HK-2 (cell line): Measurements from ENCODE around the gene KCNJ1.

Experiments
- DNase-seq: peaks from one replicate; pipeline ENCODE4 v3.0.0-alpha.2; 2018; ENCODE audit not compliant: unreplicated experiment

The KCNJ1 gene

DNA sequence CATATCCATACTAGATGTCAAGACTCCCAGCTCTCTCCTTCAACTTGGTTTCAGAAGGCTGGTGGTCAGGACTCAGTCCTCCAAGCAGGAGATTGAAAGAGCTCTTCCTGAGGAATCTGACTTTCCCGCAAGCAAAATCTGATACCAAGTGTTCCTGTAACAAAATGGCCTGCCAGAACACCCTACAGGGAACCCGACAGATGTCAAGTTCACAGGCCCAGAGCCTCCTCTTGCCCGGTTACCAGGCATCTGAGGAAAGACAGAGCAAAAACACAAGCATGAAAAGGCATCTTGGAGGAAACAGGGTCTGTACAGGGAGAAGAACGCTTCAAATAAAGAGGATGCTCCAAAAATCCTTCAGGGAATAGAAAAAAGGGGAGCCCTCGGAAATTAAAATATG, 15.4 kb upstream of the KCNJ1 start:
- no peak for DNase-seq

DNA sequence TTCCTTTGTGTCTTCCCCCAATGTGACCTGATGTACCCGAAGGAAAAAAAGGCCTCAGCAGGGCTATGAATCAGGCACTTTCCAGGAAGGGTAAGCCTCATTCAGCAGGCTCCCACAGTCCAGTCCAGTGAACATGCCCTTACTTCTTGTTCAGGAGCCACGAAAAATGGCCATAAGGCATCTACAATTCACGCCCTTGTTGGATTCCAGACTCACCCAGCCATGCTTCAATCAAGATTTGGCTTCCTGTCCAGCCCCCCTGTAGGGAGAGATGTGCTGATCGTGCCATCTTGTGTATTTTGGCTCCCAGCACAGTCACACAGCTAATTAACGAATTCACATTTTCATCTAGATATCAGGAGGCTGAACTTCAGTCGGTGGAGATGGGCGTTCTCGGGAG, 14.1 kb upstream of the KCNJ1 start:
- no peak for DNase-seq

DNA sequence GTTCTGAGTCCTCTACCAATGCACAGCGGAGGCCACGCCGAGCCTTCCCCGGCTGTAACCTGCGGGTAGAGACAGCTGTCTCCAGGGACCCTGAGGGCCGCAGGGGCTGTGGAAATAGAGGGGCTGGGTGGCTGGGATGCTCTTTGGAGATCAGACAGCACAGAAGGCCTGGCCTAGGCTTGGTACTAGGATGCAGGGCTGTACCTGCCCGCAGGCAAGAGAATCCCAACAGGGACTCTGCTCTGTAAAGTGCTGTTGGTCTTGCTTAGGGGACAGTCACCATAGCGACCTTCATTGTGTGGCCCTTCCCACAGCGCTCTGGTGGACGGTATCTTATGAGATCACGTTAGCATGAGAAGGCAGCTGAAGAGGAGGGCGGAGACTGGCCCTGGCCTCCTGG, 12.7 kb upstream of the KCNJ1 start:
- no peak for DNase-seq

DNA sequence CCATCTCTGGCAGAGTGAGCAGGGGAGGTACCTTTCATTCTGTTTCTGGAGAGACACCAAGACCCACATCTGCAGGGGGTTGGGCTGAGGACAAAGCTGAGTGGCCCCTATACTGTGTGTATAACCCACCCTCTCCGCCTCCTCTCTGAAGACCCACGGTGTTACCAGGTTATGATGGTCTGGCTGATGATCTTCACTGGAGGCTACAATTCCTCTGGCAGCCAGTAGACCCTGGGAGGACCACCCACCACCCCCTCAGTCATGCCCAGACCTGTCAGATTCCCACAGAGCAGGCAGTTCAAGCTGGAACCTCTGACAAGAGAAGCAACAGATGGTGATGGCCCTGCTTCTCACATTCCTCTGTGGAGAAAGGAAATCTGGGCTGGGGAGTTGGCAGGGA, 11.4 kb upstream of the KCNJ1 start:
- no peak for DNase-seq

DNA sequence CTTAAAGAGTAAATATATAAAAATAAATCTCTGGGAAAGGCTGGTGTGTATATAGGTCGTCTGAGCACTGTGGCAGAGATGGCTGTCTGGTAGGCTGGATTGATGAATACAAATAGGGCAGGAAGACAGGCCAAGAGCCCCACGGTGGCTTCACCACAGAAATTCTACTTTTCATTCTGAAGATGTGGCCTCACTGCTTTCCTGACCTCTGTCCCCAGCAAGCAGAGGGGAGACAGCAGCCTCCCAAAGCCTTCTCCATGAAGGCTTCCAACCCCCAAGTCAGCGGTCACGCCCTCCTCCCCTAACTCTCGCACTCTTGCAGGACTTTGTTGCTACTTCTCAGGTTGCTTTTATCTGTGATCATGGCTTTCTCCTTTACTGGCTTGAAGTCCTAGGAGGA, 10.6 kb upstream of the KCNJ1 start:
- no peak for DNase-seq

DNA sequence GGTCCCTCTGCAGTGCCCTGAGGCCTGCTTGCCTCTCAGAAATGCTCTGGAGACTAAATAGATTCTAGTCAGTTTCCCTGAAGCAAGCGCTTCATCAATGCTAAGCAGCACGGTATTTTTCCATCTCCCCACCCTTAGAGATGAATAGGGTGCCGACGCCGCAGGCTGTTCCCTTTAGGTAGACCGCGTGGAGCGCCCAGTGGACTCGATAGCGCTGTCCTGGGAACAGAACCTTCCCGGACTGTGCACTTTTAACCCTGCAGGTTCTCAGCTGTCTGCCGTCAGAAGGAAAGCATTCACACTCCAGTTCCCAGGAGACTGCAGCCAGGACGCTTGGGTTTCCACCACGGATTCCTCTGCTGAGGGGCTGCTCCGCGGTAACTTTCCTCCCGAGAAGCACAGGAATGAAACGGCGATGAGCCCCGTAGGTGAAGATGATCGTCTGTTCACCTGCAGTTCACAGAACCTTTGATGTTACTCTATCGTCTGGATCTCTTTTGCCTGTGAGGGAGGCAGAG, 9.1 kb upstream of the KCNJ1 start:
- DNase-seq = no peak

DNA sequence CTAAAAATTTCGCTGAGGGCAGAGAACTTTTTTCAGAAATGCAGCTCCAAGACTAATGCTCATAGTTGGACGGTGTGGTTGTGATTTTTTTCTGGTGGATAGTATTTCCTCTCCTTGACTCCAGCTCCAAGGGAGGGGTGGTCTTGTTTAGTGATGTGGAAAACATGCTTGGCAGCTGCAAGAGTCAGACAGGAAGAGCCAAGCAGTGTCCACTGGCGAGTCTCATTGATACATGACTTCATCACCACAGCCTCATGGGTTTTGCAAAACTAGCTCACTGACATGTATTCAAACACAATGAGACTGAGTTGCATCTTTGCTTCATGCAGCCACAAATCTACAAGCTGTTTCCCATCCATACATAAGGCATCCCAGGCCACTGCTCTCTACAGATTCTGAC, 7.3 kb upstream of the KCNJ1 start:
- no peak for DNase-seq

DNA sequence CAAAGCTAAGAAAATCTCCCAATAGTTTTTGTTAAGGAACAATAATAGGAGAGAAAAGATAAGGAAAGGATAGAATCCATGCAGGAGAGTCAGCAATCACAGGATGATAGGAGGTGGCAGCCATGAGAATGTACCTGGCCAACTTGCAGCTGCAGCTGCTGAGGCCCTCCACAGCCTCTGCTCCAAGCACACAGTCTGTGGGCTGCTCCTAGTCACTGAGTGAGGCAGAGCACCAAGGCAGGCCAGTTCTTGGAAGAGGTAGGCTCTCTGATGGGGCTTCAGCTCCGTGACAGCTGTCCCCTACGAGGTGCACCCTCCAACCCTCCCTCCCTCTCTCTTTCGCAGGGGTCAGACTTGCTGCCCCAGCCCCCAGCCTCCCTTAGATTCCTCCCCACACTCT, 5.5 kb upstream of the KCNJ1 start:
- no peak for DNase-seq

DNA sequence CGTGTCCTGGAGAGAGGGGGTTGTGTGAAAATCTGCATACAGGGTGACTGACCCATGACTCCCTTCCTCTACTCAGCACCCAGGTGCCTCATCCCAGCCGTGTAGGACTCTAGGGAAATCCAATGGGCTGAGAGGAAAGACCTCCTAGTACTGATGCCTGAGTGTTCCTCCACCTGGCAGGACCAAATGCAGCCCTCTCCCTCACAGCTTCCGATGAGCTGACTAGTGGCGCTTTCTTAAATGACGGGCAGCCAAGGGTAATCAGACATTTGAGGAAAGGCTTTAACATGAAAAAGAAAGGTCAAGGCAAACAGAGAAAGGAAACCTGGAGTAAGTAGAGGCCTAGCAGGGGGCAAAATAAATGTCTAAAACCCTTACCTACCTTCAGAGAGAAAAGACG, 5.0 kb upstream of the KCNJ1 start:
- no peak for DNase-seq

DNA sequence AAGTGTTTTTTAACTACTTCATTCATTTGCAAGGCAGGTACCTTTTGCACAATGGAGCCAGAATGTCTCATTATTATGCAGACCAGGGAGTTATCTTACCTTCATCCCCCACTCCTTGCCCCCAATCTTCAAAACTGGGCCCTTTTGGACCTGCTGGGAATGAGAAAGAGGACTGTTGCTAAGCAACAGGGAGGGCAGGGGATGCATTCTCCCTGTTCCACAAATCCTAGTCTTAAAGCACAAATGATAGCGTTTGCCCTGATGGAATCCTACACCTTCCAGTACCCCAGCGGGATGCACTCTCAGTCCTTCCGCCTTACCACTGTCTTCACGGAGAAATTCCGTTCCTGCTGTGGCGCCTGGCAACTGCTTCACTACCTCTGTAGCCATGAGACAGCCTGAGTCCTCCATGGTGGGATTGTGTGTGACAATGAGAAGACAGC, 4.1 kb upstream of the KCNJ1 start:
- no peak for DNase-seq

DNA sequence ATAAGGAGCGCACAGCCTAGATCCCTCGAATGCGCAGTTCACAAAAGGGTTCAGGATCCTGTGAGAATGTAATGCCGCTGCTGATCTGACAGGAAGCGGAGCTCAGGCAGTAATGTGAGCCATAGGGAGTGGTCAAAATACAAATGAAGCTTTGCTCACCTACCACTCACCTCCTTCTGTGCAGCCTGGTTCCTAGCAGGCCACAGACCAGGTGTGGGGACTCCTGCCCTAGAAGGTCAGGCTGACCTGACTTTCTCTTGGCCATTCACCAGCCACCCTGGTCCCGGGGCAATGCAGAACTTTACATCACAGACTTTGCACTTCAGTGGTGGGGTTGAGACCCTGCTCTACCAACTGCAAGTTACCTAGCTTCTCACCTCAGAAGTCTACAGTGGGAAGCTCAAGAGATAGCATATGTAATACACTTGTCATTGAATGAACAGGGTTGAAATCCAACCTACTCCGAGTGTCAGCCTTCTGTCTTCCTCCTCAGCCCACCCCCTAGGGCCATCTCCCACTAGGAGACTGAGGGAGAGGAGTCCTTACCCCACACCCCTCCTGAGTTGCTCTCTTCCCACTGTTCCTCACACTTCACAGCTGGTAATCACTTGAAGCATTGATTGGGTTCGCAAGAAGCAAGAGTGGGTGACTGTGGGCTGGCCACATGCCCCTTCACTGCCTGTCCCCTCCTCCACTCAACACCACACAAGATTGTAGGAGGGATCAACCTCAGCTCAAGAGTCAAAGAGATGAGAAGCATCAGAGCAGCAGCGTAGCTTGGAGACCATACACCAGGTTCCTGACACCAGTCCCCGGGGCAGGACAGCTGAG, 2.0 kb upstream of the KCNJ1 start:
- no peak for DNase-seq

DNA sequence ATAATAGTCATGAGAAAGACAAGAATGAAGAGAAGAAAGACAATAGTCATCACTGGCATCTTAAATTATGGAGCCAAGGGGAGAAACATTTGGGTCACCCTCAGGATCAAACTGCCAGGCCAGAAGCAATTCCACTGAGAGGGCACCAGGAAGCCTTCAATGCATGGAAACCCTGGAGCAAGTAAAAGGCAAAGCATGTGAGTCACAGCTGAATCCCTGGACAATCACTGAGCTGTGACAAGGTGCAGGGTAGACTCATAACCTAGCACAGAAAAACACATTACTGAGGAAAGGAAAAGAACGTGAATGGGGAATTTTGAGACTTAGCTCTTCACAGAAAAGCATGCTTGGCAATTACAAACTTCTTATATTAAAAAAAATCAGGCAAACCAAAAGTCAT, 1.6 kb downstream of the KCNJ1 start:
- DNase-seq = peak; percentile 7

DNA sequence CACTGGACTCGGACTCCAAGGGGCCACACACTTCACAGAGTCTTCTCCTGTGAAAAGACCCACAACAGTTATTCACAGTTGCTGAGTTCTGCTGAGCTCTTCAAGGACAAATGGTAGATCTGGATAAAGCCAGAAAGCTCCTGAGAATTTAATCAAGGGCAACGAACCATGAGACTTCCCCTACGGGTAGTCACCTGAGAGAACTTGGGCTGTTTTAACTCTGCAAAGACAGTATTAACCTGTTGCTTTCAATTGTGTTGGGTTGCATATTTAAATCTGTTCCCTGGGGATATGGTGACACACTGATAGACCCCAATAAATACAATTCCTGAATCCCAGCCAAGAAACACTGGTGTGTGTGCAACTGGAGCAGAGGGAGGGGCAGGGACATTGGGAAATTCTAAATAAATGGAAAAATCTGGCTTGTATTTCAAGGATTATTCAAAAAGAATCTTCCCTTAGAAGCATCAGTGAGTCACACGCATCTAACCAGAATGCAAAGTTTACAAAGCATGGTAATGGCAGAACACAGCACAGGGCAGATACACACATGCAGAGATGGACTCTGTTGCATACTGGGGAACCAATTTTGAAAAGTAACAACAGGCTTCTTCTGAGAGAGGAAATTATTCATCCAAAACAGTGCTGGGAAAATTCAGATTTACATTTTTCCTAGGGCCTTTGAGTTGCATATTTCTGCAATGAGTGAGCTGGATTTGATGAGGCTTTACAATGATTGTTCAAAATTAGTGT, 4.0 kb downstream of the KCNJ1 start:
- no peak for DNase-seq

DNA sequence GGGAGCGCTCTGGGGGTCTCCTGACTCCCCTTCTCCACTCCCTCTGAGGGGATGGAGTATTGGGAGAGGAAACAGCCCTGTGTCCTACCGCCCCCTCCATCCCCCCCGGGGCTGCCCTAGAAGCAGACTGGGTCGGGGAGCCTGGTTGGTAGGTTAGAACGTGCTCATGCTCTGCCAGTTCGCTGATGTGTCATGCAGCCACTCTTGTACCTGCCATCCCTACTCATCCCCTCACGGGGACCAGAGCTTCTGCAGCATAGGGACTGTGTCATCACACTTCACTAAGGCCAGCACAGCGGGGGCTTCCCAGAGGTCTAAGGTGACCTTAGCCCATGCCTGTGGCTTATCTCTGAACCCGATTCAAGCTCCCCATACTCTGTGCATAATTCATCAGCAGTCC, 4.7 kb downstream of the KCNJ1 start:
- no peak for DNase-seq

DNA sequence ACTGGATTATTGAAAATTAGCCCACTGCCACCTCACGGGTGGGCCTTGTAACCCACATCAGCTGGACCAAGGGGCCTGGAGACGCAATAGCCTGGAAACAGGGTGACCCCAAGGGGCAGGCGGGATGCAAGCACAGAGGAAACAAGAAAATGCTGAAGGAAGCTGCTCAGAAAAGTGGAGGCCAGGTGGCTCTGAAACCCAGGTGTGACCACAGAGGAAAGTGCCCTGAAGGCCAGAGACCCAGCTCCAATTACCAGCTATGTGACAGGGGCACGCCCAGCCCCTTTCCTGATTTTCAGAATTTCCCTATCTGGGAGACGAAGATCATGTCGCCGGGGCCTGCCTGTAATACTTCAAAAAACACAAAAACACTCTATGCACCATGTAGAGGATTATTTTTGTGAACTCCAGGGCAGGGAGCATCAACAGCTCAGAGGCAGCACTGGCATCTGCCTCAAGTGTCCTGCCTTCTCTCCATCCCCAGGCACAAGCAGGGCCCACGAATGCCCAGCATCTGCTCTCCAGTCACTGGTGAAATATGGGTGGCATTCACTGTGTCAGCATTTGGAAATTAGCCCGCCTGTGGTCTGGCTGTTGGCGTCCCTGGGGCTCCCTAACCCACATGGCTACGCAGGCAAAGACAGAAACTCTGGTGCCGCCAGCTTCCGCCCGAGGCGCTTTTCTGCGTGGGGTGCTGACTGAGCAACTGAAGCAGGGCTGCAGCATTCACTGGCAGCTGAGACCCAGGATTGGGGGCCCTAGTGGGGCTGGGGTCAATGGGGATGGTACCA, 6.3 kb downstream of the KCNJ1 start:
- no peak for DNase-seq

DNA sequence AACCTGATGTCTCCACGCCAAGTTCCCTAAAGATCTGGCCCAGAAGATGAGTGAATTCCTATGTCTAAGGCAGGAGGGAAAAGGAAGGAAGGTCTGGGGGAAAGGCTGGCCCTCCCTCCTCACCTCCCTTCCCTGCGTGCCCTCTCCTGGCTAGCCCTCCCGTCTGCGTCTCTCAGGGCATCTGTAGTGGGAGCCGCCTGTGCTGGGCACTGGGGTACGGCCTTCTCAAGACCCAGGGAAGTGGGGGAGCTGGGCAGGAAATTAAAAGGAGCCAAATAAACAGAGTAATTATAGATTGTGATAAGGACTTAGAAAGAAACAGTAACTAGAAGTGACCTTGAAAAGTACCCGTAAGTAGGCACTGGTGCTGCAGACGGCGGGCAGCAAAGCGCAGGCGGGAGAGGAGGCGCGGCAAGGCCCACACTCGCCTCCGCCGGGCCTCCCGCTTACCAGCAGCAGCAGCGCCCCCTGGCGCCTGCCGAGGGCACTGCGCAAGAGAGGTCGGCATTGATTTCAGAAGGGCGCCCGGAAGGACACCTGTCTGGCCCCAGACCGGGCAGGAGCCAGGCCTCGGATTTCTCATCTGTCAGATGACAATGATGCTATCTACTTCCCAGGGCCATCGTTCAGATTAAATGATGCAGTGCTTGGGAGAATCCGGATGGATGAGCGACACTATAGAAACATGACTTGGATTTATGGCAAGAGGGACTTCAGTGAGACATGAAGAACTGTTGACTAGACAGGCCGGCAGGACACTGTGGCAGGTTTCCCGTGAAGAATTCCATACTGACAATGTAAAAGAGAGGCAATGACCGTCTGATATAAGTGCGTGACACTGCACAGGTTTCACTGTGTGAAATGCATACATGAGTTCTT, 7.3 kb downstream of the KCNJ1 start:
- DNase-seq = peak; percentile 32

DNA sequence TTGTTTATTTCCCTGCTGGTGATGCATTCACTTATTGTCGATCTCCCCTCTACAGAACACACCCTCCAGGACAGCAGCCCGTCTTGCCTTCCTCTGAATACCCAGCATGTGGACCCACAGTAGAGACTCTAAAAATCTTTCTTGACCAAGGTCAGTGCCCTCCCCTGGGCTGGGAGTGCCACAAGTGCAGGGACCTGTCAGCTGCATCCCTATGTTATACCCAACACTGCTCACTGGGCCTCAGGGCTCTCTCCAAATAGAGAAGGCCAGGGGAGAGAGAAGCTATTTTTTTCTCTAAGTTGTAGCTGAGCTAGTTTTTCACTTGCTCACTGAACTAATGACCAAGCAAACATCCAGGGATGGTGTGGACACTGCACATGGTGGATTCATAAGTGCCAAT, 9.8 kb downstream of the KCNJ1 start:
- no peak for DNase-seq

DNA sequence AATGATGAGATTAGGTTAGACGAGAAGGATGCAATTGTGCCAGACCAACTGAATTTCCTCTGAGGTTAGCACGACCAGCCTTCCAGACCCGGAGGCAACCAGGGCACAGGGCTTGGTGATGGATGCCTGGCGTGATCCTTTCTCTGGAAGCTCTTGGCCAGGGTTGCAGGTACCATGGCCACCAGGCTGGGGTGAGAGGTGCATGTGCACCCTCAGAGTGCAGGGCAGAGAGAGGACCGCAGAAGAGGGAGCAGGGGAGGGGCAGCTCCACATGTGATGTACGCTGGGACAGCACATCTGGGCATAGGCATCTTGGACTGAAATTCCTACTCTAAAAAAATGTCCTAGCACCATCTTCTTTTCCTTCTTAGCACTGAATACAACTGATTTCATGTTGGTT, 10.9 kb downstream of the KCNJ1 start:
- no peak for DNase-seq

DNA sequence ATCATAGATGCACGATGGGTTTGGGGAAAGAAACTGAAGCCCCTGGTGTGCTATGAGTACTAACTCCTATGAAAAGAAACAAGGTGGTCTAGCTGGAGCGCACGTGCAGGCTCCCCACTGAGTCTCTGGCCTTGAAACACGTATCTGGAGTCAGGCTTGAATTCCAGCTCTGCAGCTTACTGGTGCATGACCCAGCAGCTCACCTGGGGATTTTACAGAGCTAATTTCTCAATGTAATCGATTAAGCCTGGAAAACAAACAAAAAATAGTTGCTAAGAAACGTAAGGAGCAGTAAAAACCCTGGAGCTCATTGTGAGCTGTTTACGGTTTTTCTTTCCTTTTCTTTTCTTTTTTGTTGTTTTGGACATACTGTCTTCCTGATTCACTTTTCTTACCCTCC, 12.3 kb downstream of the KCNJ1 start:
- DNase-seq = no peak

DNA sequence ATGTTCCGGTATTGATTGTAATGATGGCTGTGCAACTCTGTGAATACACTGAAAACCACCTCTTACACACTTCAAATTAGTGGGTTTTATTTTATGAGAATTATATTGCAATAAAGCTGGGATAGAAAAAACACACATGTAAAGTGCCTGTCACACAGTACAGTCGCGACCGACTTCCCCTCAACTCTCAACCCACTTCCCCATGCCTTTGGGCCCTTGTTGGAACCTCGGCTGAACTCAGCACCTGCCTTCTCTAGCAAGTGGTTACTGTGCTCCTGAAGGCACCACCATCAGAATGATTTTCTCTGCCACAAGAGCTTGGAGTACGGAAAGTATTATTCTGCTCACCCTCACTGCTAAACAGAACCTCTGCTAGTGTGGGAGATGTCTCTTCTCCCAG, 13.5 kb downstream of the KCNJ1 start:
- no peak for DNase-seq

DNA sequence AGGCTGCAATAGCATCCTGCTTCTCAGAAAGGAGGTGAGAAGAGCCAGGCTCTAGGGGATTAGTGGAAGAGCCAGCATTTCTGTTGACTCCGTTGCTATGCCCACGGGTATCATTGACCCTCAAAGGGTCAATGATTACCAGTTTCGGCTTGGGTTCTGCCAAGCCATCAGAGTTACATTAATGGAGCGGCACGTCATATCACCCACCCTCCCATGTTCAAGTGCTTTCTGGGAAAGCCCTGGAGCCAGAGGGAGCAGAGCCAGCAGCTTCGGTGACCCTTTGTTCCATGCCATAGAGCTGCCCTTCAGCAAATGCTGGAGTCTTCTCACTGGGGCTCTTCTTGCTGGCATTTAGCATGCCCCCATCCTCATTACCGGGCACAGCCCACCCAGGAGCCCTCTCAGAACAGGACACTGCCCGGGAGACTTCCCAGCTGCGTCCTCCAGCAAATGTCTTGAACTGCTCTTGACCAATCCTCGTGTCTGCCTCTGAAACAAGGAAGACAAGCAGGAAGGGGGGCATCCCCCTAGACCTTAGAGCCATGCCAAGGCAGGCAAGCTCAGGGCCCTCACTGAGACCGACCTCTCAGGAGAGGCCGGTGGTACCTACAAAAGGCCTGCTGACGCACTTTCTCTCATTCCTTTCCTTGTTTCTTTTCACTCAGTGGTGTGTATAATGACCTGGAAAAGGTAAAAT, 14.6 kb downstream of the KCNJ1 start:
- no peak for DNase-seq
